HEK293T (cell line): ENCODE measurements around the gene GRIK4.

Experiments used
- BHLHE40 ChIP-seq: fragments of 450-650 bp; IDR thresholded peaks from 2 replicates; pipeline ENCODE4 v1.6.1; 2016; ENCODE audit warnings: mild to moderate bottlenecking, moderate library complexity, borderline replicate concordance
- FOXA1 ChIP-seq: fragments of 450-650 bp; IDR thresholded peaks from 2 replicates; pipeline ENCODE4 v1.6.1; 2016; ENCODE audit warnings: mild to moderate bottlenecking
- FOXK2 ChIP-seq: fragments of 450-650 bp; IDR thresholded peaks from 2 replicates; pipeline ENCODE4 v1.6.1; 2016; ENCODE audit warnings: mild to moderate bottlenecking
- HDGF ChIP-seq: fragments of 450-650 bp; IDR thresholded peaks from 2 replicates; pipeline ENCODE4 v1.6.1; 2017; ENCODE audit warnings: antibody characterized with exemption, borderline replicate concordance
- SP1 ChIP-seq: fragments of 450-650 bp; IDR thresholded peaks from 2 replicates; pipeline ENCODE4 v1.6.1; 2017
- TARDBP ChIP-seq: fragments of 450-650 bp; IDR thresholded peaks from 2 replicates; pipeline ENCODE4 v1.6.1; 2016
- TF ChIP-seq, protein P1 (sequence below): fragments of 450-650 bp; IDR thresholded peaks from 2 replicates; pipeline ENCODE4 v1.6.1; 2016

DNA sequence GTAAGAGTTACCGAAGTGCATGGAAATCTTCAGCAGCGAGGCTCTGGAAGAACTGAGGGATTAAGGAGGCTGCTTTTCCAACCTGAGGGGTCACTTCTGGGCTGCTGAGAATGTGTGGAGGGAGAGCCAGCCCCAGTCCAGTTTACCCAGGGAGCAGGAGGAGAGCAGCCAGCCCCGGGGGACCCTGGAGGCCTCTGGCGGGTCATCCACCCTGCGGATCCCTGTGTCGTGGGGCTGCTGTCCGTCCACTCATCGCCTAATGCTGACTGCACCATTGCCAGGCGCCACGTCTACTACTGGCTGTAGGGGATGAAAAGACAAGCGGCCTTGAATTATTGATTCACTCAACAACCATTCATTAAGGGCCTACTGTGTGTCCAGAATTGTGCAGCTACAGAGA is 283.6 kb downstream of the GRIK4 start:
- no peak for TF ChIP-seq HDGF
- no peak for TF ChIP-seq FOXA1
- no peak for TF ChIP-seq SP1
- TF ChIP-seq, protein P1, sequence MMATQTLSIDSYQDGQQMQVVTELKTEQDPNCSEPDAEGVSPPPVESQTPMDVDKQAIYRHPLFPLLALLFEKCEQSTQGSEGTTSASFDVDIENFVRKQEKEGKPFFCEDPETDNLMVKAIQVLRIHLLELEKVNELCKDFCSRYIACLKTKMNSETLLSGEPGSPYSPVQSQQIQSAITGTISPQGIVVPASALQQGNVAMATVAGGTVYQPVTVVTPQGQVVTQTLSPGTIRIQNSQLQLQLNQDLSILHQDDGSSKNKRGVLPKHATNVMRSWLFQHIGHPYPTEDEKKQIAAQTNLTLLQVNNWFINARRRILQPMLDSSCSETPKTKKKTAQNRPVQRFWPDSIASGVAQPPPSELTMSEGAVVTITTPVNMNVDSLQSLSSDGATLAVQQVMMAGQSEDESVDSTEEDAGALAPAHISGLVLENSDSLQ = no peak
- no peak for TF ChIP-seq BHLHE40
- TF ChIP-seq TARDBP = no peak
- TF ChIP-seq FOXK2 = no peak
